Amniotic epithelial cell (primary cell): ENCODE data around the gene PHKA1.
"Not testable (repeated sequence)": the region's sequence is repeated elsewhere in the genome, so short reads cannot be mapped to it uniquely, and the experiment has no call there.

Experiments
- DNase-seq: peaks from one replicate; pipeline ENCODE4 v3.0.0-alpha.2; 2010; ENCODE audit warnings: low read depth

PHKA1 gene

GRCh38 chrX:72666451-72666850 is 47.7 kb downstream of the PHKA1 start:
- peak; percentile 55 for DNase-seq

GRCh38 chrX:72663737-72664136 is 50.4 kb downstream of the PHKA1 start:
- DNase-seq = no peak

GRCh38 chrX:72662020-72662747 is 51.9 kb downstream of the PHKA1 start:
- DNase-seq = no peak

- no peak for DNase-seq
Measured at GRCh38 chrX:72659723-72660122, 54.4 kb downstream of the PHKA1 start.

GRCh38 chrX:72652082-72652481 is 62.0 kb downstream of the PHKA1 start:
- no peak for DNase-seq

- no peak for DNase-seq
Measured at GRCh38 chrX:72644946-72645345, 69.2 kb downstream of the PHKA1 start.

- DNase-seq = no peak
Measured at GRCh38 chrX:72641611-72642010, 72.5 kb downstream of the PHKA1 start.

GRCh38 chrX:72635930-72636329 is 78.2 kb downstream of the PHKA1 start:
- DNase-seq = no peak

GRCh38 chrX:72634331-72634730 is 79.8 kb downstream of the PHKA1 start:
- no peak for DNase-seq

GRCh38 chrX:72630185-72630584 is 83.9 kb downstream of the PHKA1 start:
- DNase-seq = no peak

- DNase-seq = no peak
Measured at GRCh38 chrX:72624194-72624593, 89.9 kb downstream of the PHKA1 start.

GRCh38 chrX:72621625-72622485 is 92.3 kb downstream of the PHKA1 start:
- peak; percentile 38 for DNase-seq

GRCh38 chrX:72621163-72621562 is 92.9 kb downstream of the PHKA1 start:
- DNase-seq = peak; percentile 10

GRCh38 chrX:72620550-72621145 is 93.5 kb downstream of the PHKA1 start:
- DNase-seq = peak; percentile 84

GRCh38 chrX:72609313-72609712 is 104.8 kb downstream of the PHKA1 start:
- DNase-seq = no peak

- DNase-seq = no peak
Measured at GRCh38 chrX:72604705-72605104, 109.4 kb downstream of the PHKA1 start.

GRCh38 chrX:72604112-72604511 is 110.0 kb downstream of the PHKA1 start:
- DNase-seq = no peak

- DNase-seq = not testable (repeated sequence)
Measured at GRCh38 chrX:72591038-72591437, 123.1 kb downstream of the PHKA1 start.

GRCh38 chrX:72584163-72584562 is 129.9 kb downstream of the PHKA1 start:
- no peak for DNase-seq

GRCh38 chrX:72576141-72576894 is 137.8 kb downstream of the PHKA1 start:
- DNase-seq = peak; percentile 91

GRCh38 chrX:72573158-72573511 is 141.0 kb downstream of the PHKA1 start:
- no peak for DNase-seq
